ENCODE data around the gene TNS2.
A peak's percentile ranks its signal among the peaks of the same experiment; 100 is the strongest.

DNA sequence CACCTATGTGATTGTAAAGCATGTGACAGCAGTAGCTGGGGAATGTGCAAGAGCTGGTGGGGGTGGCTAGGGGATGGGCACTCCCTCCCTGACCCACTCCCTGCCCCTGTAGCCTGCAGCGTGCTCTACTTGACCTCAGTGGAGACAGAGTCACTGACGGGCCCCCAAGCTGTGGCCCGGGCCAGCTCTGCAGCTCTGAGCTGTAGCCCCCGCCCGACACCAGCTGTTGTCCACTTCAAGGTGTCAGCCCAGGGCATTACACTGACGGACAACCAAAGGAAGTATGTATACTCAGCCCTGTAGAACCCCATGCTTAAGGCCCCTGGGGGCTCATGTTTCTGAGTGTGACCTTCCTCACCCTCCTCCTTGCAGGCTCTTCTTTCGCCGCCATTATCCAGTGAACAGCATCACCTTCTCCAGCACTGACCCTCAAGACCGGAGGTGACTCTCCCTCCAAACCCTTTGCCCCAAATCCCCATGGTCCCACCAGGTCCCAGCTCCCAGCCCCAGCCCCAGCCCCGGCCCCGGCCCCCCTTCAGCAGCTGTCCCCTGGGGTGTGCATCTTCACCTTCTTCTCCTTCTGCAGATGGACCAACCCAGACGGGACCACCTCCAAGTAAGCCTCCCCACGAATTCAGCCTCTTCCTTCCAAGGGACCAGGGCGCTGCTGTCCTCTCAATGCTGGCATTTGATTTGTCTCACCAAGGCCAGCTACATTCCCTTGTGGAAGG lies 13.3 kb downstream of the TNS2 start:
- TF ChIP-seq POLR2A (IDR thresholded peaks at IDR 0.05; ENCODE audit: low read depth, low read length): peak; percentile 48; the same call in 1 of the 2 replicates
- no peak for TF ChIP-seq CTCF (IDR thresholded peaks at IDR 0.05 in 2 of 3, conservative IDR thresholded peaks at IDR 0.05 in 1 of 3; ENCODE audit: control insufficient read depth in 2 of 3, extremely low read depth in 1 of 3, insufficient read depth in 1 of 3, low read depth in 3 of 3, low read length in 3 of 3)

All from GM12878 (cell line).